ENCODE data around the gene PLEKHJ1. TPM values are rescaled to one million over a fixed set of nuclear protein-coding genes. Genes with fewer than 3 reads are reported as not detected.

PLEKHJ1 gene
- total RNA-seq, 1 experiment from 2014 or later = 73.7 TPM

GRCh38 chr19:2260341-2260805 is 24.2 kb upstream of the PLEKHJ1 start:
- TF ChIP-seq EZH2 (IDR thresholded peaks at IDR 0.05; ENCODE audit: borderline replicate concordance, low read depth, low read length, poor library complexity, severe bottlenecking) (no peak), CTCF (conservative IDR thresholded peaks at IDR 0.05; ENCODE audit: low read depth, low read length) (no peak)
- intact Hi-C loops (cut with micrococcal nuclease; ENCODE audit: unreplicated experiment) = no loop called here
- ChIA-PET POLR2A (ENCODE audit: low non-redundant PET) (interaction anchor here (0.6 kb wide), 1 partner anchor 100 kb away, joined by 3 read pairs; no protein-coding TSS in a partner anchor), CTCF (interaction anchor here (0.6 to 0.7 kb wide), 2 partner anchors 18 to 92 kb away, joined by 3 read pairs; no protein-coding TSS in a partner anchor)
- no peak overlapping the region for H3K4me3 ChIP-seq (ENCODE audit: low read depth, low read length, poor library complexity, severe bottlenecking)
- H3K9me3 ChIP-seq (ENCODE audit: low read depth, low read length, poor library complexity, severe bottlenecking) = no peaks in the 10 kb centered on the region
- BruUV-seq (replicated peaks) = no TSS peak
- no peak for DNase-seq (ENCODE audit: low spot score)
- no peaks in the 10 kb centered on the region for H3K36me3 ChIP-seq (ENCODE audit: insufficient read depth, low read length, poor library complexity, severe bottlenecking)
- H3K4me1 ChIP-seq (ENCODE audit: insufficient read depth, low read length, poor library complexity, severe bottlenecking) = no peaks in the 10 kb centered on the region
- no peak overlapping the region for H3K27ac ChIP-seq (ENCODE audit: low read depth, low read length, poor library complexity, severe bottlenecking)
- no peaks in the 10 kb centered on the region for H3K27me3 ChIP-seq (replicated peaks; ENCODE audit: insufficient read depth, low read depth, low read length, poor library complexity)

GRCh38 chr19:2259336-2259735 is 23.2 kb upstream of the PLEKHJ1 start:
- no peaks in the 10 kb centered on the region for H3K9me3 ChIP-seq (ENCODE audit: low read depth, low read length, poor library complexity, severe bottlenecking)
- intact Hi-C loops (cut with micrococcal nuclease; ENCODE audit: unreplicated experiment) = no loop called here
- H3K4me3 ChIP-seq (ENCODE audit: low read depth, low read length, poor library complexity, severe bottlenecking) = no peak overlapping the region
- H3K27me3 ChIP-seq (replicated peaks; ENCODE audit: insufficient read depth, low read depth, low read length, poor library complexity) = no peaks in the 10 kb centered on the region
- no peak for DNase-seq (ENCODE audit: low spot score)
- TF ChIP-seq EZH2 (IDR thresholded peaks at IDR 0.05; ENCODE audit: borderline replicate concordance, low read depth, low read length, poor library complexity, severe bottlenecking) (no peak), CTCF (conservative IDR thresholded peaks at IDR 0.05; ENCODE audit: low read depth, low read length) (no peak)
- no peaks in the 10 kb centered on the region for H3K36me3 ChIP-seq (ENCODE audit: insufficient read depth, low read length, poor library complexity, severe bottlenecking)
- H3K4me1 ChIP-seq (ENCODE audit: insufficient read depth, low read length, poor library complexity, severe bottlenecking) = no peaks in the 10 kb centered on the region
- ChIA-PET POLR2A (ENCODE audit: low non-redundant PET) (no interaction called here), CTCF (interaction anchor here (0.6 to 0.8 kb wide), 2 partner anchors 104 to 231 kb away, joined by 3 to 5 read pairs; no protein-coding TSS in a partner anchor)
- no peak overlapping the region for H3K27ac ChIP-seq (ENCODE audit: low read depth, low read length, poor library complexity, severe bottlenecking)
- no TSS peak for BruUV-seq (replicated peaks)

- Histone ChIP-seq H3K4me3 (ENCODE audit: low read depth, low read length, poor library complexity, severe bottlenecking) (no peak within 1 kb of the TSS), H3K27me3 (replicated peaks; ENCODE audit: insufficient read depth, low read depth, low read length, poor library complexity) (no peaks in the 10 kb centered on the region), H3K4me1 (ENCODE audit: insufficient read depth, low read length, poor library complexity, severe bottlenecking) (no peaks in the 10 kb centered on the region), H3K27ac (ENCODE audit: low read depth, low read length, poor library complexity, severe bottlenecking) (no peak within 1 kb of the TSS), H3K36me3 (ENCODE audit: insufficient read depth, low read length, poor library complexity, severe bottlenecking) (no peaks in the 10 kb centered on the region), H3K9me3 (ENCODE audit: low read depth, low read length, poor library complexity, severe bottlenecking) (no peaks in the 10 kb centered on the region)
- TF ChIP-seq EZH2 (IDR thresholded peaks at IDR 0.05; ENCODE audit: borderline replicate concordance, low read depth, low read length, poor library complexity, severe bottlenecking) (no peak), CTCF (conservative IDR thresholded peaks at IDR 0.05; ENCODE audit: low read depth, low read length) (no peak)
- intact Hi-C loops (cut with micrococcal nuclease; ENCODE audit: unreplicated experiment) = no loop called here
- BruUV-seq (replicated peaks) = no TSS peak
- ChIA-PET POLR2A (ENCODE audit: low non-redundant PET) (interaction anchor here (0.6 kb wide), 1 partner anchor 25 kb away, joined by 6 read pairs; no protein-coding TSS in a partner anchor), CTCF (no interaction called here)
- DNase-seq (ENCODE audit: low spot score) = no peak
These were observed 20.0 kb upstream of the PLEKHJ1 start, which contains the start of gene JSRP1 for GRCh38 chr19:2255982-2256685. Gene JSRP1 (minus strand): TSS chr19:2256417. CDS start chr19:2255314, 1,103 bp downstream.
